WTC11 (cell line): ENCODE results near the gene CRYBA1. TPM values are rescaled to one million over a fixed set of nuclear protein-coding genes. Genes with fewer than 3 reads are reported as not detected.

Source experiments
- ATAC-seq: fragments of 200-7000 bp; cut with Tn5 transposase; 2 replicates; pipeline ENCODE4 v1.10.0; 2021; ENCODE audit warnings: mild to moderate bottlenecking, moderate library complexity
- CTCF ChIA-PET: fragments of 300-600 bp; sonication (Branson Sonifier 250); formaldehyde crosslinking; loops from one replicate; lab custom pipeline; 2021; ENCODE audit warnings: antibody characterized with exemption; lab: Charles Lee
- POLR2A ChIA-PET: fragments of 350-600 bp; sonication (Branson Sonifier 250); formaldehyde crosslinking; loops from one replicate; lab custom pipeline; 2021; ENCODE audit warnings: antibody characterized with exemption; lab: Charles Lee
- DNase-seq: peaks from one replicate; pipeline ENCODE4 v3.0.0; 2021; ENCODE audit warnings: low spot score
- H3K27ac Mint-ChIP-seq: 2 replicates; pipeline ENCODE4 v1.8.0; 2021; ENCODE audit warnings: mixed read lengths
- H3K27me3 Mint-ChIP-seq: 2 replicates; pipeline ENCODE4 v1.8.0; 2021; ENCODE audit warnings: low read depth, mild to moderate bottlenecking, moderate library complexity, mixed read lengths
- H3K36me3 Mint-ChIP-seq: 2 replicates; pipeline ENCODE4 v1.8.0; 2021; ENCODE audit warnings: mixed read lengths
- H3K4me1 Mint-ChIP-seq: 2 replicates; pipeline ENCODE4 v1.8.0; 2022; ENCODE audit warnings: mixed read lengths
- H3K4me3 Mint-ChIP-seq: 2 replicates; pipeline ENCODE4 v1.8.0; 2021; ENCODE audit warnings: mild to moderate bottlenecking, moderate library complexity, mixed read lengths
- H3K9me3 Mint-ChIP-seq: 2 replicates; pipeline ENCODE4 v1.8.0; 2021; ENCODE audit warnings: mixed read lengths
- CREM ChIP-seq: sonication (generic); formaldehyde crosslinking; IDR thresholded peaks from 2 replicates; pipeline ENCODE4 v1.8.1; 2022; ENCODE audit warnings: mild to moderate bottlenecking, missing genetic modification reagents, moderate library complexity
- GABPB1 ChIP-seq: sonication (generic); formaldehyde crosslinking; IDR thresholded peaks from 2 replicates; pipeline ENCODE4 v1.8.1; 2023; ENCODE audit warnings: mild to moderate bottlenecking, missing genetic modification reagents
- MXD4 ChIP-seq: fragments of 250-450 bp; sonication (Bioruptor Pico); IDR thresholded peaks from 2 replicates; pipeline ENCODE4 v1.8.0; 2021; ENCODE audit warnings: mild to moderate bottlenecking, moderate library complexity, borderline replicate concordance
- NFATC4 ChIP-seq: fragments of 250-450 bp; sonication (Bioruptor Pico); IDR thresholded peaks from 2 replicates; pipeline ENCODE4 v1.9.0; 2021; ENCODE audit warnings: mild to moderate bottlenecking
- NFYB ChIP-seq: sonication (generic); formaldehyde crosslinking; conservative IDR thresholded peaks from 2 replicates; pipeline ENCODE4 v1.8.0; 2022; ENCODE audit warnings: low read depth, missing genetic modification reagents
- NR2C2 ChIP-seq: sonication (generic); formaldehyde crosslinking; IDR thresholded peaks from 2 replicates; pipeline ENCODE4 v1.8.0; 2022; ENCODE audit warnings: mild to moderate bottlenecking, missing genetic modification reagents
- NR3C1 ChIP-seq: sonication (generic); formaldehyde crosslinking; conservative IDR thresholded peaks from 2 replicates; pipeline ENCODE4 v1.8.1; 2023; ENCODE audit warnings: low read depth, mild to moderate bottlenecking, missing genetic modification reagents
- RORB ChIP-seq: fragments of 250-450 bp; sonication (Bioruptor Pico); IDR thresholded peaks from 2 replicates; pipeline ENCODE4 v1.9.0; 2021; ENCODE audit warnings: mild to moderate bottlenecking
- TCF7 ChIP-seq: sonication (generic); formaldehyde crosslinking; IDR thresholded peaks from 2 replicates; pipeline ENCODE4 v1.8.0; 2022; ENCODE audit warnings: mild to moderate bottlenecking, low read depth, missing genetic modification reagents, moderate library complexity
- ZNF317 ChIP-seq: sonication (generic); formaldehyde crosslinking; IDR thresholded peaks from 2 replicates; pipeline ENCODE4 v1.8.1; 2023; ENCODE audit warnings: low read depth, mild to moderate bottlenecking, moderate library complexity, missing genetic modification reagents, borderline replicate concordance
- total RNA-seq: library from RNA; stranded (reverse); gene quantifications from 3 replicates; pipeline ENCODE4 v1.2.3, GENCODE V29; 2021
- TF ChIP-seq, protein P1 (sequence below): sonication (generic); formaldehyde crosslinking; IDR thresholded peaks from 2 replicates; pipeline ENCODE4 v1.8.1; 2022; ENCODE audit warnings: low read depth, missing genetic modification reagents, borderline replicate concordance
- TF ChIP-seq, protein P2 (sequence below): sonication (generic); formaldehyde crosslinking; IDR thresholded peaks from 2 replicates; pipeline ENCODE4 v1.8.1; 2023; ENCODE audit warnings: mild to moderate bottlenecking, missing genetic modification reagents
- TF ChIP-seq, protein P3 (sequence below): sonication (generic); formaldehyde crosslinking; IDR thresholded peaks from 2 replicates; pipeline ENCODE4 v1.8.1; 2023; ENCODE audit warnings: mild to moderate bottlenecking, missing genetic modification reagents, borderline replicate concordance
- TF ChIP-seq, protein P4 (sequence below): sonication (generic); formaldehyde crosslinking; conservative IDR thresholded peaks from 2 replicates; pipeline ENCODE4 v1.8.1; 2023; ENCODE audit warnings: mild to moderate bottlenecking, low read depth, missing genetic modification reagents, moderate library complexity
- TF ChIP-seq, protein P5 (sequence below): sonication (generic); formaldehyde crosslinking; IDR thresholded peaks from 2 replicates; pipeline ENCODE4 v1.8.1; 2022; ENCODE audit warnings: mild to moderate bottlenecking, moderate library complexity, missing genetic modification reagents

Gene CRYBA1
- total RNA-seq, 1 experiment from 2014 or later, result not detected

DNA sequence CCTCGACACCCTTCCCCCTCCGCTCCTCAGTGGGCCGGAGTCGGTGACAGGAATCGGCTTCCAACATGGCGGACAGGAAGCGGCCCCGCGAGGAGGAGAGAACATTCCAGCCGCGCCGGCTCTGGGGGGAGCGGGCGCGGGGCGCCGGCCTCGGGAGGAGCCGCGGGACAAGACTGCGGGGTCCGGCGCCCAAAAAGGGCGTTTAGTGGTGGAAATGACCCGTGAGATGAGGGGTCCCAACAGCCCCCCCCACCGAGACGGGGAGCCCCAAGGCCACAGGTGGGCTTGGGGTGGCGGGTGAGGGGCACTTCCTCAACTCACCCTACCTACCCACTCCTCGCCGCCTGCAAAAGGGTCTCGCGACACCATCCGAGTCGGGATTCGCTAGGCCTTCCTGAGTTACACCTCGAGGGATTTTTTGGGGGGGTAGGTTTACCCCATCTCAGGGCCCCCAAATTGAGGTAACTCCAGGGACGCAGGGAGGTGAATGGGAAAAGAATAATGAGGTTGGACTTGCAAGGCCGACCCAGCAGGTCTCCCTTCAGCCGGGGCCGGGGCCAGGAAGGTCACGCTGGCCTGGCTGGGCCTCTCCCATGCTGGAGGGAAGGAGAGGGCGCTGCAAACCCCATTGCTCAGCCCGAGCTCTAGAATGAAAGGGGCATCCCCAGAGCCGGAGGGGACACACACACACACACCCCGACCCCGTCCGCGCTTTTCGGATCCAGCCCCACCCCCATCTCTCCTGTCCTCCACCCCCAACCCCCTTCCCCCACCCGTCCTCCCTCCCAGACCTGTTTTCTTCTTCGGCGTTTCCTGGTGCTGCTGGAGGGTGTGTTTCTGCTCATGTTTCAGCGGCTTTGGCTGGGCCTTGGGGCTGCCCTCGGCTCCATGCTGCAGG is 46.6 kb downstream of the CRYBA1 start (continued):
- TF ChIP-seq, protein P1, sequence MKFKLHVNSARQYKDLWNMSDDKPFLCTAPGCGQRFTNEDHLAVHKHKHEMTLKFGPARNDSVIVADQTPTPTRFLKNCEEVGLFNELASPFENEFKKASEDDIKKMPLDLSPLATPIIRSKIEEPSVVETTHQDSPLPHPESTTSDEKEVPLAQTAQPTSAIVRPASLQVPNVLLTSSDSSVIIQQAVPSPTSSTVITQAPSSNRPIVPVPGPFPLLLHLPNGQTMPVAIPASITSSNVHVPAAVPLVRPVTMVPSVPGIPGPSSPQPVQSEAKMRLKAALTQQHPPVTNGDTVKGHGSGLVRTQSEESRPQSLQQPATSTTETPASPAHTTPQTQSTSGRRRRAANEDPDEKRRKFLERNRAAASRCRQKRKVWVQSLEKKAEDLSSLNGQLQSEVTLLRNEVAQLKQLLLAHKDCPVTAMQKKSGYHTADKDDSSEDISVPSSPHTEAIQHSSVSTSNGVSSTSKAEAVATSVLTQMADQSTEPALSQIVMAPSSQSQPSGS (CRISPR knock-in tag), result no peak

DNA sequence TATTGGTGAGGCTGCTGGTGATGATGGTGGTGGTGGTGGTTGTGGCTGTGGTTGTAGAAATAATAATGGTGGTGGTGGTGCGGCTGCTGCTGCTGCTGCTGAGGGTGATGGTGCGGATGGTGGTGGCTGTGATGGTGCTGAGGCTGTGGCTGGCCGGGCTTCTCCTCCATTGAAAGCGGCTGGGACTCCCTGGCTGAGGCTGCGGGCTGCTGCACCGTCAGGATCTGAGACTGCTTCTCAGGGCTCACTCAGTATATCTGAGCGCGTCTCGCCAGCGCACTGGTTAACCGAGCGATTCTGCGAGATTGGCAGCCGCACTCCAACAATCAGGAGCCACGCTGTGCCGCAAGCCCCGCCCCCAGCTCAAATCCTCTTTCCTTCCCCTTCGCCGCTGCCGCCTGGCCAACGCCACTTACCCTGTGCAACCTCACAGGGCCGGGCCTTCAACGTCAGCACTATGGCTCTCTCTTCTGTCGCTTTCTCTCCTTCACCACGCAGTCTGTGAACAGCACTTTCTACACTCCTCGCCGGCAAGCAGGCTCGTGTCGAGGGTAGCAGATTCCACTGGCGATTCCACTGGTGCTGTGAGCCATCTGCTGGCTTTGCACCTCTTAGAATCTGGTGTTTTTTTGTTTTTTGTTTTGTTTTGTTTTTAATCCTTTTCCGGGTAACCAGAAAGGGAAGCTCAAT is 47.4 kb downstream of the CRYBA1 start, which contains the start of gene NUFIP2:
TSS of gene NUFIP2 (minus strand) at position 259 of the 690 bp plus-strand sequence. CDS start at position 170, 89 bp downstream.
- DNase-seq (peak; percentile 99), ATAC-seq (peak; percentile 94)
- peak within 1 kb of the TSS; percentile 99 for H3K27ac Mint-ChIP-seq
- POLR2A ChIA-PET, result interaction anchor here (0.6 to 1.3 kb wide), 13 partner anchors 10 to 298 kb away, joined by 3 to 8 read pairs (median 4); no protein-coding TSS in a partner anchor
- peak within 1 kb of the TSS; percentile 100 for H3K4me3 Mint-ChIP-seq
- peaks cover 24% of the 10 kb centered on the region for H3K36me3 Mint-ChIP-seq
- H3K4me1 Mint-ChIP-seq, result peaks cover 32% of the 10 kb centered on the region
- CTCF ChIA-PET, result interaction anchor here (0.6 to 1.4 kb wide), 10 partner anchors 21 to 323 kb away, joined by 3 to 10 read pairs (median 4); partner anchors contain the start of gene MYO18A
- no peaks in the 10 kb centered on the region for H3K9me3 Mint-ChIP-seq
- H3K27me3 Mint-ChIP-seq, result no peaks in the 10 kb centered on the region
- peak; percentile 74 for TF ChIP-seq NFYB (CRISPR knock-in tag)
- TF ChIP-seq TCF7, result no peak
- TF ChIP-seq CREM, result peak; percentile 54; the same call in 1 of the 2 replicates
- TF ChIP-seq NR3C1 (CRISPR knock-in tag), result no peak
- TF ChIP-seq, protein P2, sequence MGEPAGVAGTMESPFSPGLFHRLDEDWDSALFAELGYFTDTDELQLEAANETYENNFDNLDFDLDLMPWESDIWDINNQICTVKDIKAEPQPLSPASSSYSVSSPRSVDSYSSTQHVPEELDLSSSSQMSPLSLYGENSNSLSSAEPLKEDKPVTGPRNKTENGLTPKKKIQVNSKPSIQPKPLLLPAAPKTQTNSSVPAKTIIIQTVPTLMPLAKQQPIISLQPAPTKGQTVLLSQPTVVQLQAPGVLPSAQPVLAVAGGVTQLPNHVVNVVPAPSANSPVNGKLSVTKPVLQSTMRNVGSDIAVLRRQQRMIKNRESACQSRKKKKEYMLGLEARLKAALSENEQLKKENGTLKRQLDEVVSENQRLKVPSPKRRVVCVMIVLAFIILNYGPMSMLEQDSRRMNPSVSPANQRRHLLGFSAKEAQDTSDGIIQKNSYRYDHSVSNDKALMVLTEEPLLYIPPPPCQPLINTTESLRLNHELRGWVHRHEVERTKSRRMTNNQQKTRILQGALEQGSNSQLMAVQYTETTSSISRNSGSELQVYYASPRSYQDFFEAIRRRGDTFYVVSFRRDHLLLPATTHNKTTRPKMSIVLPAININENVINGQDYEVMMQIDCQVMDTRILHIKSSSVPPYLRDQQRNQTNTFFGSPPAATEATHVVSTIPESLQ (CRISPR knock-in tag), result no peak
- TF ChIP-seq ZNF317 (CRISPR knock-in tag), result no peak
- no peak for TF ChIP-seq NFATC4 (CRISPR knock-in tag)
- TF ChIP-seq, protein P3, sequence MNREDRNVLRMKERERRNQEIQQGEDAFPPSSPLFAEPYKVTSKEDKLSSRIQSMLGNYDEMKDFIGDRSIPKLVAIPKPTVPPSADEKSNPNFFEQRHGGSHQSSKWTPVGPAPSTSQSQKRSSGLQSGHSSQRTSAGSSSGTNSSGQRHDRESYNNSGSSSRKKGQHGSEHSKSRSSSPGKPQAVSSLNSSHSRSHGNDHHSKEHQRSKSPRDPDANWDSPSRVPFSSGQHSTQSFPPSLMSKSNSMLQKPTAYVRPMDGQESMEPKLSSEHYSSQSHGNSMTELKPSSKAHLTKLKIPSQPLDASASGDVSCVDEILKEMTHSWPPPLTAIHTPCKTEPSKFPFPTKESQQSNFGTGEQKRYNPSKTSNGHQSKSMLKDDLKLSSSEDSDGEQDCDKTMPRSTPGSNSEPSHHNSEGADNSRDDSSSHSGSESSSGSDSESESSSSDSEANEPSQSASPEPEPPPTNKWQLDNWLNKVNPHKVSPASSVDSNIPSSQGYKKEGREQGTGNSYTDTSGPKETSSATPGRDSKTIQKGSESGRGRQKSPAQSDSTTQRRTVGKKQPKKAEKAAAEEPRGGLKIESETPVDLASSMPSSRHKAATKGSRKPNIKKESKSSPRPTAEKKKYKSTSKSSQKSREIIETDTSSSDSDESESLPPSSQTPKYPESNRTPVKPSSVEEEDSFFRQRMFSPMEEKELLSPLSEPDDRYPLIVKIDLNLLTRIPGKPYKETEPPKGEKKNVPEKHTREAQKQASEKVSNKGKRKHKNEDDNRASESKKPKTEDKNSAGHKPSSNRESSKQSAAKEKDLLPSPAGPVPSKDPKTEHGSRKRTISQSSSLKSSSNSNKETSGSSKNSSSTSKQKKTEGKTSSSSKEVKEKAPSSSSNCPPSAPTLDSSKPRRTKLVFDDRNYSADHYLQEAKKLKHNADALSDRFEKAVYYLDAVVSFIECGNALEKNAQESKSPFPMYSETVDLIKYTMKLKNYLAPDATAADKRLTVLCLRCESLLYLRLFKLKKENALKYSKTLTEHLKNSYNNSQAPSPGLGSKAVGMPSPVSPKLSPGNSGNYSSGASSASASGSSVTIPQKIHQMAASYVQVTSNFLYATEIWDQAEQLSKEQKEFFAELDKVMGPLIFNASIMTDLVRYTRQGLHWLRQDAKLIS (CRISPR knock-in tag), result no peak; the same call in 1 of the 2 replicates
- TF ChIP-seq NR2C2 (CRISPR knock-in tag), result no peak
- no peak for TF ChIP-seq RORB (CRISPR knock-in tag)
- TF ChIP-seq, protein P4, sequence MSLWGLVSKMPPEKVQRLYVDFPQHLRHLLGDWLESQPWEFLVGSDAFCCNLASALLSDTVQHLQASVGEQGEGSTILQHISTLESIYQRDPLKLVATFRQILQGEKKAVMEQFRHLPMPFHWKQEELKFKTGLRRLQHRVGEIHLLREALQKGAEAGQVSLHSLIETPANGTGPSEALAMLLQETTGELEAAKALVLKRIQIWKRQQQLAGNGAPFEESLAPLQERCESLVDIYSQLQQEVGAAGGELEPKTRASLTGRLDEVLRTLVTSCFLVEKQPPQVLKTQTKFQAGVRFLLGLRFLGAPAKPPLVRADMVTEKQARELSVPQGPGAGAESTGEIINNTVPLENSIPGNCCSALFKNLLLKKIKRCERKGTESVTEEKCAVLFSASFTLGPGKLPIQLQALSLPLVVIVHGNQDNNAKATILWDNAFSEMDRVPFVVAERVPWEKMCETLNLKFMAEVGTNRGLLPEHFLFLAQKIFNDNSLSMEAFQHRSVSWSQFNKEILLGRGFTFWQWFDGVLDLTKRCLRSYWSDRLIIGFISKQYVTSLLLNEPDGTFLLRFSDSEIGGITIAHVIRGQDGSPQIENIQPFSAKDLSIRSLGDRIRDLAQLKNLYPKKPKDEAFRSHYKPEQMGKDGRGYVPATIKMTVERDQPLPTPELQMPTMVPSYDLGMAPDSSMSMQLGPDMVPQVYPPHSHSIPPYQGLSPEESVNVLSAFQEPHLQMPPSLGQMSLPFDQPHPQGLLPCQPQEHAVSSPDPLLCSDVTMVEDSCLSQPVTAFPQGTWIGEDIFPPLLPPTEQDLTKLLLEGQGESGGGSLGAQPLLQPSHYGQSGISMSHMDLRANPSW (CRISPR knock-in tag), result no peak
- TF ChIP-seq MXD4 (CRISPR knock-in tag), result no peak
- no peak for TF ChIP-seq GABPB1 (CRISPR knock-in tag)
- TF ChIP-seq, protein P5, sequence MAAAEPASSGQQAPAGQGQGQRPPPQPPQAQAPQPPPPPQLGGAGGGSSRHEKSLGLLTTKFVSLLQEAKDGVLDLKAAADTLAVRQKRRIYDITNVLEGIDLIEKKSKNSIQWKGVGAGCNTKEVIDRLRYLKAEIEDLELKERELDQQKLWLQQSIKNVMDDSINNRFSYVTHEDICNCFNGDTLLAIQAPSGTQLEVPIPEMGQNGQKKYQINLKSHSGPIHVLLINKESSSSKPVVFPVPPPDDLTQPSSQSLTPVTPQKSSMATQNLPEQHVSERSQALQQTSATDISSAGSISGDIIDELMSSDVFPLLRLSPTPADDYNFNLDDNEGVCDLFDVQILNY, result no peak
- TF ChIP-seq, protein P1 (CRISPR knock-in tag), result no peak
